ENCODE measurements around the gene PRODH2.

The PRODH2 gene

DNA sequence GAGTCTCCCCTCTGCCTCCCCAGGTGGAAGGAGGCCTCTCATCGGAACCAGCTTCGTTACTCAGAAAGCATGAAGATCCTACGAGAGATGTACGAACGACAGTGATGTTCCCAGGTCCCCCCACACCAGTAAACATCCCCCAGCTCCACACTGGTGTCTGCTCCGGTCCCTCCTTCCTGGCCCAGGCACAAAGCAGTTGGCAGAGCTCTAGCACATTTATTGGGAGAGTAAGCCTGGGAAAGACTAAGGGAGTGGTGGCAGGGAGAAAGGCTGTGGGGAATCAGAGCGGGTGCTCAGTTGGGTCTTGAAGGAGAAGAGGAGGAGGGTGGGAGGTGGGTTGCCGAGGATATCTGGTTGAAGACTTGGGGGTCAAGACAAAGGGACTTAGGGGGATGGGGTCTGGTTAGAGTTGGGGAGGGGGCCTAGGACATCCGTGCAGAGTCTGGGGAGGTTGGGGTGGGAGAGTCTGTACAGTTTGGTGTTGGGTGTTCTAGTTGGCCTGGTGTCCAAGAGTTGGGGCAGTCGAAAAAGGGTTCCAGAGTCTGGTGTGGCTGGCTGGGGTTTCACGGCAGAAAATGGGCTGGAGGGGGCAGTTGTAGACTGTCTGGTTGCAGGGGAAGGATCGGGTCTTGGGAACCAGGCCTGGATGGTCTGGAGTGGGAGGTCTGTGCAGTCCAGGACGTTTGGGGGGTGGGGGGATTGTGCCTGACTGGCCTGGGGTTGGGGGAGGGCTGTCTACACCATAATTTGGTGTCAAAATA is 58.1 kb downstream of the PRODH2 start:
- Mint-ChIP-seq H3K4me3 (no peak overlapping the region), H3K27ac (no peak overlapping the region), H3K4me1 (peaks cover 36% of the 10 kb centered on the region), H3K9me3 (no peaks in the 10 kb centered on the region), H3K27me3 (peaks cover 12% of the 10 kb centered on the region), H3K36me3 (ENCODE audit: low read depth) (peaks cover 10% of the 10 kb centered on the region)
- DNase-seq: no peak
- ATAC-seq: no peak

DNA sequence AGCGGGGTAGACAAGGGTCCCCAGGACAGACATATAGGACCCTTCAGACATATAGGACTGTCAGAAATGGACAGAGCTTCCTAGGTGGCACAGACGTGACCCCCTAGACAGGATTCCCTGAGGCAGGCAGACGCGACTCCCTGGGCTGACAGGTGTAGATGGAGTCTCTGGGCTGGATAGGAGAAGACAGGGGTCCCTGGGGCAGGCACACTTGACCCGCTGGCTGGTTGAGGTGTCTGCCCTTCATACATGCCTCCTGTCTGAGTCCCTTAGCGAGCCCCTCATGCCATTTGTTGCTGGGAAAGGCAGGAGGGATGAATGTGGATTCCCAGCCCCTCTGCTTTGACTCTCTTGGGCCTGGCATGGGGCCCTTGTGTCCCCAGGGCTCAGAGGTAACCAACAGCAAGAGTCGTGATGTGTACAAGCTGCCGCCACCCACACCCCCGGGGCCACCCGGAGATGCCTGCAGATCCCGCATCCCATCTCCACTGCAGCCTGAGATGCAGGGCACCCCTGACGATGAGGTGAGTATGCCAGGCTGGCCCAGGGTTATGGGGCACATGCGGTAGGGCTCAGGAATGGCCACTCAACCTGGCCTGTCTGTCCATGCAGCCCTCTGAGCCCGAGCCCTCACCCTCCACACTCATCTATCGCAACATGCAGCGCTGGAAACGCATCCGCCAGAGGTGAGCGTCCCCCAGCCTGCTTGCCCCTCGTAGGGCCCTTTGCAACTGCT is 58.8 kb downstream of the PRODH2 start:
- Mint-ChIP-seq H3K27me3 (peaks cover 12% of the 10 kb centered on the region), H3K4me1 (peaks cover 33% of the 10 kb centered on the region), H3K27ac (no peak overlapping the region), H3K9me3 (no peaks in the 10 kb centered on the region), H3K4me3 (no peak overlapping the region), H3K36me3 (ENCODE audit: low read depth) (peaks cover 10% of the 10 kb centered on the region)
- DNase-seq (no peak), ATAC-seq (no peak)

DNA sequence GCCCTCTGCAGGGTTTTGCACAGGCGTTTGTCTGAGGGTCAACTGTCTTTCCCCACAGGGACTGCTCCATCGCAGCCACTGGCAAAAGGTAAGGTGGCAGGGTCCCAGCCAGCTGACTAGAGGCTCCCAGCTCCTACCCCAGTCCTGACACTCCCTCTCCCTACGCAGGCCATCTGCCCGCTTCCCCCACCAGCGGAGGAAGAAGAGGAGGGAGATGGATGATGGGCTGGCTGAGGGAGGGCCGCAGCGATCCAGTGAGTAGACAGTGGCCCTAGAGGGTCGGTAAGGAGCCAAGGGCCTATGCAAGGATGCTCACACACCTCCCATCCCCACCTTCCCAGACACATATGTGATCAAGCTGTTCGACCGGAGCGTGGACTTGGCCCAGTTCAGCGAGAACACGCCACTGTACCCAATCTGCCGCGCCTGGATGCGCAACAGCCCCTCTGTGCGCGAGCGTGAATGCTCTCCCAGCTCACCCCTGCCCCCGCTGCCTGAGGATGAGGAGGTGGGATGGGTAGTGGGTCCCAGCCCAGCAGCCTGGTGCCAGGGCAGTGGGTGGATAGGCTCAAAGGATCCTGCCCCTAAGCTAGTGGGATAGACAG is 59.8 kb downstream of the PRODH2 start:
- no peak overlapping the region for H3K27ac Mint-ChIP-seq
- no peak overlapping the region for H3K4me3 Mint-ChIP-seq
- peaks cover 9% of the 10 kb centered on the region for H3K36me3 Mint-ChIP-seq (ENCODE audit: low read depth)
- ATAC-seq (no peak), DNase-seq (no peak)
- peaks cover 36% of the 10 kb centered on the region for H3K4me1 Mint-ChIP-seq
- no peaks in the 10 kb centered on the region for H3K9me3 Mint-ChIP-seq
- peaks cover 10% of the 10 kb centered on the region for H3K27me3 Mint-ChIP-seq

DNA sequence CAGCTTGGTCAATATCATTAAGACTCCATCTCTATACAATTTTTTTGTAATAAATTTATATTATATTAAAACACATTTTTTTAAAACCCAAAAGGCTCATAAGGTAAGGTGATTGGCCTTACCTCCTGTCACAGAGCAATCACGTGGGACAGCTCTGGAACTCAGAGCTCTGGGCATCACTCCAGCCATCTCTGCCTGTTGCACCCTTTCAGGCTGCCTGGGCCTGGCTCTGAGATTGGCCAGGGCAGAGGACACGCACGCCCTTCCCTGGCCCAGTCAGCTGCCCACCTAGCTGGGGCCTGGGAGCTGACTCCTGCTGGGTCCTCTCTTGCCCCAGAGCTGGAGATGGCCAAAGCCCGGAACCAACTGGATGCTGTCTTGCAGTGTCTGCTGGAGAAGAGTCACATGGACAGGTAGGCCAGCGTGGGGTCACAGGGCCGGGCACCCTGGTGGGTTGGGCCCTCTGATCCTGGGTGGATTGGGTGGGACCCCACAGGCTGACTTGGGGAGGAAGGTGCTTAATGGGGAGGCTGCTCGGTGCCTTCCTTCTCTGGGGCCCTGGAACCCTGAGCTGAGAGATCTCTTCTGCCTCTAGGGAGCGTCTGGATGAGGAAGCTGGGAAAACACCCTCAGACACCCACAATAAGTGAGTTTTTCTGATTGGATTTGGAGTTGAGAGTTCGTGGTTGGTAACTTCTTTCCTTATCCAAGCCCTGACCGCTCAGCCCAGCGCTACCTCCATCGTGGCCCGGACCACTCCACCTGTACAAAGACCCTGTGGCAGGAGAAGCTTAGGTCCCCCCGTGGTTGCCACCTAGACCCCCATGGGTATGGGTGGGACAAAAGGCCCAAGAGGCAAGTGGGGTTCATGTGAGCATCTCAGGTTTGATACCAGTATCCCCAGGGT is 60.6 kb downstream of the PRODH2 start:
- no peak for ATAC-seq
- H3K27me3 Mint-ChIP-seq: peaks cover 8% of the 10 kb centered on the region
- no peaks in the 10 kb centered on the region for H3K9me3 Mint-ChIP-seq
- no peak overlapping the region for H3K27ac Mint-ChIP-seq
- H3K4me3 Mint-ChIP-seq: no peak overlapping the region
- H3K36me3 Mint-ChIP-seq (ENCODE audit: low read depth): peaks cover 9% of the 10 kb centered on the region
- H3K4me1 Mint-ChIP-seq: peaks cover 31% of the 10 kb centered on the region
- no peak for DNase-seq

DNA sequence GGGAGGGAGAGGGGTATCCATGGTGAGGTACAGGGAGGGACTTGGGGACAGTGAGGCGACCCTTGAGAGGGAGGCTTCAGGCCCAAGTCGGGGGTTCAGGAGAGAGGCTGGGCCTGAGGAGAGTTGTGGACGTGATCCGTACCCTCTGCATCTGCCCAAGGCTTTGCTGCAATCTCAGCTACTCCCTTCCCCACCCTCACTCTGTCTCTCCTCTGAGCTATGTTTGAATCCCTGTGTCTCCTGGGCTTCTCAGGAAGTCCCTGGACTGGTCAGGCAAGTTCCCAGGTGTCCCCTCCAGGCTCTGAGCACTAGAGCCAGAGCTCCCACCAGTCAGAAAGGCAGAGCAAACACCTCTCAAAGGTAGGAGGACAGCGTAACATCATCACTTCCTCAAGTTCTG is 62.5 kb downstream of the PRODH2 start:
- no peak overlapping the region for H3K27ac Mint-ChIP-seq
- H3K9me3 Mint-ChIP-seq: no peaks in the 10 kb centered on the region
- DNase-seq (no peak), ATAC-seq (no peak)
- H3K27me3 Mint-ChIP-seq: peaks cover 2% of the 10 kb centered on the region
- H3K36me3 Mint-ChIP-seq (ENCODE audit: low read depth): peaks cover 8% of the 10 kb centered on the region
- H3K4me1 Mint-ChIP-seq: peaks cover 39% of the 10 kb centered on the region
- H3K4me3 Mint-ChIP-seq: peak overlapping the region; percentile 11

Data from activated naive CD8-positive, alpha-beta T cell treated with anti-CD3 and anti-CD28 coated beads, Interleukin-2, amount 50 U/mL, for 24 hours (primary cell).